Stimulated activated CD4-positive, alpha-beta T cell treated with anti-CD3 and anti-CD28 coated beads, Interleukin-15, amount 100 ng/mL, for 24 hours (primary cell): Measurements from ENCODE around the gene CTAGE8.
"Not testable (repeated sequence)": the region's sequence is repeated elsewhere in the genome, so short reads cannot be mapped to it uniquely, and the experiment has no call there.

ENCODE experiments used
- DNase-seq: peaks from one replicate; pipeline ENCODE4 v3.0.0-alpha.2; 2020

CTAGE8 gene

GRCh38 chr7:144269188-144269587, at the start of gene CTAGE8:
TSS of gene CTAGE8 (minus strand) at chr7:144269288. CDS start at chr7:144269250, 38 bp downstream.
- DNase-seq: not testable (repeated sequence)

GRCh38 chr7:144317537-144317936, 48.4 kb upstream of the CTAGE8 start:
- not testable (repeated sequence) for DNase-seq

GRCh38 chr7:144311872-144312469, 42.9 kb upstream of the CTAGE8 start, which contains the start of gene OR2A1:
TSS of gene OR2A1 (plus strand) at chr7:144312419. CDS start at chr7:144318125, 5,706 bp downstream.
- DNase-seq: not testable (repeated sequence)

GRCh38 chr7:144311218-144311617, 42.1 kb upstream of the CTAGE8 start:
- DNase-seq: not testable (repeated sequence)

- not testable (repeated sequence) for DNase-seq
These were observed 40.6 kb upstream of the CTAGE8 start for GRCh38 chr7:144309702-144310101.

GRCh38 chr7:144305156-144305555, 36.1 kb upstream of the CTAGE8 start:
- not testable (repeated sequence) for DNase-seq

GRCh38 chr7:144303607-144304006, 34.5 kb upstream of the CTAGE8 start:
- not testable (repeated sequence) for DNase-seq

- DNase-seq: not testable (repeated sequence)
These were observed 33.7 kb upstream of the CTAGE8 start for GRCh38 chr7:144302578-144303303.

GRCh38 chr7:144293794-144294499, 24.9 kb upstream of the CTAGE8 start:
- DNase-seq: peak; percentile 8

- not testable (repeated sequence) for DNase-seq
These were observed 23.5 kb upstream of the CTAGE8 start for GRCh38 chr7:144292384-144293161.

- not testable (repeated sequence) for DNase-seq
These were observed 22.5 kb upstream of the CTAGE8 start for GRCh38 chr7:144291607-144292006.

- DNase-seq: not testable (repeated sequence)
These were observed 18.2 kb upstream of the CTAGE8 start for GRCh38 chr7:144287171-144287784.

- not testable (repeated sequence) for DNase-seq
These were observed 14.6 kb upstream of the CTAGE8 start for GRCh38 chr7:144283716-144284115.

GRCh38 chr7:144282490-144282889, 13.4 kb upstream of the CTAGE8 start:
- not testable (repeated sequence) for DNase-seq

GRCh38 chr7:144281981-144282380, 12.9 kb upstream of the CTAGE8 start:
- not testable (repeated sequence) for DNase-seq

- not testable (repeated sequence) for DNase-seq
These were observed 10.9 kb upstream of the CTAGE8 start for GRCh38 chr7:144280010-144280409.

GRCh38 chr7:144275281-144275680, 6.2 kb upstream of the CTAGE8 start:
- DNase-seq: not testable (repeated sequence)

- not testable (repeated sequence) for DNase-seq
These were observed 4.4 kb downstream of the CTAGE8 start, which contains the start of gene OR2A7 for GRCh38 chr7:144264692-144265091. TSS of gene OR2A7 (minus strand) at chr7:144264792. CDS start at chr7:144259628, 5,164 bp downstream.

- not testable (repeated sequence) for DNase-seq
These were observed 7.0 kb downstream of the CTAGE8 start for GRCh38 chr7:144262128-144262527.

- DNase-seq: not testable (repeated sequence)
These were observed 10.0 kb downstream of the CTAGE8 start for GRCh38 chr7:144259067-144259466.

- DNase-seq: no peak
These were observed 13.0 kb downstream of the CTAGE8 start for GRCh38 chr7:144256112-144256511.

GRCh38 chr7:144255471-144255897, 13.6 kb downstream of the CTAGE8 start:
- no peak for DNase-seq
